Keratinocyte (primary cell): ENCODE data around the gene MELTF.

Experiments
- CTCF ChIP-seq, 3 experiments: IDR thresholded peaks in 1 of 3; conservative IDR thresholded peaks in 1 of 3; optimal IDR thresholded peaks in 1 of 3; 2 replicates in 2 of 3; 3 replicates in 1 of 3; pipeline versions ENCODE3 to v1.5.1; 2011; ENCODE audit warnings: low read length in 3 of 3, mild to moderate bottlenecking in 3 of 3, moderate library complexity in 2 of 3, control low read depth in 1 of 3, inconsistent platforms in 1 of 3; ENCODE audit not compliant: insufficient read depth in 2 of 3; ENCODE audit errors: extremely low read depth in 1 of 3
- EZH2 ChIP-seq: IDR thresholded peaks from one replicate; pipeline ENCODE4 v1.6.1; 2012; ENCODE audit warnings: inconsistent platforms, mild to moderate bottlenecking, low read length, moderate library complexity

GRCh38 chr3:197026481-197026866 lies 3.1 kb downstream of the MELTF start:
- TF ChIP-seq EZH2 = no peak
- TF ChIP-seq CTCF (optimal IDR thresholded peaks at IDR 0.05 in 1 of 3, IDR thresholded peaks at IDR 0.05 in 1 of 3, conservative IDR thresholded peaks at IDR 0.05 in 1 of 3; ENCODE audit: extremely low read depth in 1 of 3, insufficient read depth in 2 of 3, low read length in 3 of 3) = no peak
